Omental fat pad (tissue), 4 donors: ENCODE results near the gene UGT1A1. TPM values are rescaled to one million over a fixed set of nuclear protein-coding genes. Genes with fewer than 3 reads are reported as not detected.
A peak's percentile ranks its signal among the peaks of the same experiment; 100 is the strongest.
"Not testable (repeated sequence)": the region's sequence is repeated elsewhere in the genome, so short reads cannot be mapped to it uniquely, and the experiment has no call there.

Experiments
- ATAC-seq: fragments of 150-250 bp; one replicate; pipeline ENCODE4 v1.9.1; 2016; ENCODE audit warnings: mild to moderate bottlenecking, moderate library complexity; ENCODE audit not compliant: low FRiP score
- DNase-seq: peaks from one replicate; pipeline ENCODE4 v3.0.0-alpha.2; 2019; ENCODE audit warnings: low spot score
- CTCF ChIP-seq, 3 donors: fragments of 450-650 bp; IDR thresholded peaks; one replicate each; pipeline ENCODE4 v1.5.1; 2016 to 2017; ENCODE audit warnings: antibody characterized with exemption in 3 of 3, mild to moderate bottlenecking in 3 of 3, moderate library complexity in 2 of 3
- total RNA-seq, 4 donors: library from RNA; depleted of rRNA; stranded (reverse); fragments of >200 nt; gene quantifications; one replicate each; pipeline ENCODE4 v1.1.0, GENCODE V29; 2016

UGT1A1 gene
- total RNA-seq, 4 donors from 2014 or later: not detected

- TF ChIP-seq CTCF (IDR thresholded peaks at IDR 0.05): no peak
- DNase-seq: no peak
- ATAC-seq: no peak
These were observed 31.3 kb upstream of the UGT1A1 start, which contains the start of gene UGT1A3 for GRCh38 chr2:233728723-233729301. Gene UGT1A3 (plus strand): TSS chr2:233729042. CDS start chr2:233729127, 85 bp downstream.

- DNase-seq, ATAC-seq: not testable (repeated sequence)
These were observed 23.0 kb upstream of the UGT1A1 start for GRCh38 chr2:233736868-233737653.

GRCh38 chr2:233740870-233741269 lies 19.2 kb upstream of the UGT1A1 start:
- ATAC-seq (no peak), DNase-seq (no peak)
- TF ChIP-seq CTCF (IDR thresholded peaks at IDR 0.05): no peak

DNA sequence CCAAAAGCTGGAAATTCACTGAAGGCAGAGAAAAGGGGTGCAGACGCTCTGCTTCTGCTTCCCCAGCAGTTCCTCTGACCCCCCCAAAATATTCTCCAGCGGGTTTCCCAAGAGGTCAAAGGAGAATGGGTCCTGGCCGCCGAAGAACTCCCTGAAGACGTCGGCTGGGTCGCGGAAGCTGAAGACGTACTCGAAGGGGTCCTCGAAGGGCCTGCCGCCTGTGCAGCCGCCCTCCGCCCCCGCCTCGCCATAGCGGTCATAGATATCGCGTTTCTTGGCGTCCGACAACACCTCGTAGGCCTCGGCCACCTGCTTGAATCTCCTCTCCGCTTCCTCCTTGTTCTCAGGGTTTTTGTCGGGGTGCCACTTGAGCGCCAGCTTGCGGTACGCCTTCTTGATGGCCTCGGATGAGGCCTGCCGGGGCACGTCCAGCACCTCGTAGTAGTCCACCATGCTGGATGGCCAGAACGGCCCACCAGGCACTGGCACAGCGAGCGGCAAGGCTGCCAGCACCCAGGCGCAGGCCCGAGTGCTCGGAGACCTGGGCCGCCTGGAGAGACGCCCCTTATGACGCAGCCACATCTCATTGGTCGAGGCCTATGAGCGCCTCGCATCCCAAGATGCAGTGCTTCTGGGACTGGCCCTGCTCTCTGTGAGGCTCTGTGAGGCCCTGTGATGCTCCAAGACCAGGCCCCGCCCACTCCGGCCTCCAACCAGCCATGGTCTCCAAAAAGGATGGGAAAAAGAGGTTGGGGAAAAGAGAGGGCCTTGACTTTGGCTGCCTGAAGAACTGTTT lies 16.4 kb upstream of the UGT1A1 start:
- DNase-seq: no peak
- no peak for ATAC-seq
- TF ChIP-seq CTCF (IDR thresholded peaks at IDR 0.05): no peak

- TF ChIP-seq CTCF (IDR thresholded peaks at IDR 0.05): no peak
- no peak for ATAC-seq
- DNase-seq: no peak
These were observed 14.9 kb upstream of the UGT1A1 start for GRCh38 chr2:233745073-233745755.

GRCh38 chr2:233745838-233746237 lies 14.2 kb upstream of the UGT1A1 start:
- ATAC-seq, DNase-seq: not testable (repeated sequence)

DNA sequence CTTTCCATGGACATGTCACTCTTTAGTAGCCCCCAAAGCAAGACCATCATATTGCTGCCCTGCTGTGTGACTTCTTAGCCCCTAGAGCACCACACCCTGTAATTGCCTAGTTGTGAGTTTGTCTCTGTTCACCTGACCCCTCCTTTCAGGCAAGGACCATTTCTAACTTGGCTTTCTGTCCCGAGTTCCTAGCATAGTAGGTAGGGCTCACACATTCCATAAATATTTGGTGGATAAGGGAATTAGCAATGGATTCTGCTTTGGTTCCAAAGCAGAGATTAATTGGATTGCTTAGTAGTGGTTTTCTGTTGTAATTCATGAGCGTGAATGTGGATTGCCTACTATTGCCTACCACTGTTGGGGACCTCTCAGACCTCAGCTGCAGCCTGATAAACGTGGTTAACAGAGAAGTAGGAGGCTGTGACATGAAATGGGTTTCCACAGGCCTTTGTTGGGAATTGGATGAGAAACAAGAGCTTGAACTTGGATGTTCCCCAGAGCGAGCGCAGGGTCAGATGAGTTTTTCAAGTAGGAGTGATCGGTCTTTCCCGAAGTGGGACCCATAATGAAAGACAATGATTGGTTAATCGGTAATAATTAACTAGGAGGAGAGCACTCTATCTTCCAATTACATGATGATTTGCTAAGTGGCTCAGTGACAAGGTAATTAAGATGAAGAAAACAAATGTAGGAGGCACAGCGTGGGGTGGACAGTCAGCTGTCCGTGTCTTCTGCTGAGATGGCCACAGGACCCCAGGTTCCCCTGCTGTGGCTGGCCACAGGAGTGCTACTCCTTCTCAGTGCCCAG lies 13.4 kb upstream of the UGT1A1 start:
- DNase-seq: no peak
- no peak for TF ChIP-seq CTCF (IDR thresholded peaks at IDR 0.05)
- peak; percentile 60 for ATAC-seq
